ENCODE results near the gene PLEKHM3.

Gene PLEKHM3

GRCh38 chr2:207784898-207785297 is 240.4 kb downstream of the PLEKHM3 start:
- TF ChIP-seq GATA2 (IDR thresholded peaks at IDR 0.05; ENCODE audit: low read depth, low read length): no peak
- no peak for TF ChIP-seq GATA3 (IDR thresholded peaks at IDR 0.05; ENCODE audit: low read depth, low read length)

- TF ChIP-seq GATA2 (IDR thresholded peaks at IDR 0.05; ENCODE audit: low read depth, low read length) (no peak), GATA3 (IDR thresholded peaks at IDR 0.05; ENCODE audit: low read depth, low read length) (no peak)
Observed at GRCh38 chr2:207783514-207783913, 241.8 kb downstream of the PLEKHM3 start.

- no peak for TF ChIP-seq GATA3 (IDR thresholded peaks at IDR 0.05; ENCODE audit: low read depth, low read length)
- no peak for TF ChIP-seq GATA2 (IDR thresholded peaks at IDR 0.05; ENCODE audit: low read depth, low read length)
Observed at GRCh38 chr2:207782238-207783030, 242.9 kb downstream of the PLEKHM3 start.

- TF ChIP-seq GATA3 (IDR thresholded peaks at IDR 0.05; ENCODE audit: low read depth, low read length): no peak
- TF ChIP-seq GATA2 (IDR thresholded peaks at IDR 0.05; ENCODE audit: low read depth, low read length): no peak
Observed at GRCh38 chr2:207779523-207779922, 245.8 kb downstream of the PLEKHM3 start.

GRCh38 chr2:207778298-207778882 is 246.9 kb downstream of the PLEKHM3 start:
- TF ChIP-seq GATA2 (IDR thresholded peaks at IDR 0.05; ENCODE audit: low read depth, low read length) (no peak), GATA3 (IDR thresholded peaks at IDR 0.05; ENCODE audit: low read depth, low read length) (no peak)

- TF ChIP-seq GATA2 (IDR thresholded peaks at IDR 0.05; ENCODE audit: low read depth, low read length) (no peak), GATA3 (IDR thresholded peaks at IDR 0.05; ENCODE audit: low read depth, low read length) (no peak)
Observed at GRCh38 chr2:207777124-207777523, 248.2 kb downstream of the PLEKHM3 start.

- TF ChIP-seq GATA3 (IDR thresholded peaks at IDR 0.05; ENCODE audit: low read depth, low read length): no peak
- no peak for TF ChIP-seq GATA2 (IDR thresholded peaks at IDR 0.05; ENCODE audit: low read depth, low read length)
Observed at GRCh38 chr2:207775473-207775872, 249.9 kb downstream of the PLEKHM3 start.

- TF ChIP-seq GATA3 (IDR thresholded peaks at IDR 0.05; ENCODE audit: low read depth, low read length): no peak
- TF ChIP-seq GATA2 (IDR thresholded peaks at IDR 0.05; ENCODE audit: low read depth, low read length): no peak
Observed at GRCh38 chr2:207772844-207773205, 252.5 kb downstream of the PLEKHM3 start.

- TF ChIP-seq GATA3 (IDR thresholded peaks at IDR 0.05; ENCODE audit: low read depth, low read length) (no peak), GATA2 (IDR thresholded peaks at IDR 0.05; ENCODE audit: low read depth, low read length) (no peak)
Observed at GRCh38 chr2:207772081-207772843, 253.1 kb downstream of the PLEKHM3 start.

- TF ChIP-seq GATA3 (IDR thresholded peaks at IDR 0.05; ENCODE audit: low read depth, low read length): no peak
- no peak for TF ChIP-seq GATA2 (IDR thresholded peaks at IDR 0.05; ENCODE audit: low read depth, low read length)
Observed at GRCh38 chr2:207771421-207771820, 253.9 kb downstream of the PLEKHM3 start.
